Measurements from ENCODE around the gene PPP1R14B.
A peak's percentile ranks its signal among the peaks of the same experiment; 100 is the strongest.

Gene PPP1R14B

GRCh38 chr11:64238076-64238475, 8.7 kb downstream of the PPP1R14B start:
- no peak for TF ChIP-seq FOXM1 (IDR thresholded peaks at IDR 0.05; ENCODE audit: borderline replicate concordance, low read depth)

DNA sequence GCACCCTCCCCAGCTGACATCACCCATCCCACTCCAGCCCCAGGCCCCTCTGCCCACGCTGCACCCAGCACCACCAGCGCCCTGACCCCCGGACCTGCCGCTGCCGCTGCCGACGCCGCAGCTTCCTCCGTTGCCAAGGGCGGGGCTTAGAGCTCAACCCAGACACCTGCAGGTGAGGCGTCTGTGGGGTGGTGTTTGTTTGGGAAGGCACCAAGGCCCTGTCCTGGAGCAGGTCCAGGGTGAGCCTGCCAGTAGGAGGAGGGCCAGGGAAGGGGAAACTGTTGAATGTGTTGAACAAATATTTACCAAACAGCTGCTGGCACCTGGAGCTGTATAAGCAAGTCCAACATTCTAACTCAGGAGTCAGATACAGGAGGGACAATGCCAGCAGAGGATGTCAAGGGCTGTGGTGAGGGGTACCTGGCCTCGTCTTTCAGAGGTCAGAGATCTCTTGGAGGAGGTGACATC, 9.2 kb downstream of the PPP1R14B start:
- no peak for TF ChIP-seq EGR1 (IDR thresholded peaks at IDR 0.05)
- no peak for TF ChIP-seq TEAD4 (IDR thresholded peaks at IDR 0.05)
- TF ChIP-seq USF1 (IDR thresholded peaks at IDR 0.05) = no peak
- TF ChIP-seq CEBPB (IDR thresholded peaks at IDR 0.05) = no peak
- TF ChIP-seq EP300 (IDR thresholded peaks at IDR 0.05; ENCODE audit: borderline replicate concordance) = no peak
- no peak for TF ChIP-seq RAD21 (IDR thresholded peaks at IDR 0.05; ENCODE audit: low read depth)
- no peak for TF ChIP-seq NFIC (IDR thresholded peaks at IDR 0.05)
- no peak for TF ChIP-seq YY1 (IDR thresholded peaks at IDR 0.05; ENCODE audit: low read depth)

DNA sequence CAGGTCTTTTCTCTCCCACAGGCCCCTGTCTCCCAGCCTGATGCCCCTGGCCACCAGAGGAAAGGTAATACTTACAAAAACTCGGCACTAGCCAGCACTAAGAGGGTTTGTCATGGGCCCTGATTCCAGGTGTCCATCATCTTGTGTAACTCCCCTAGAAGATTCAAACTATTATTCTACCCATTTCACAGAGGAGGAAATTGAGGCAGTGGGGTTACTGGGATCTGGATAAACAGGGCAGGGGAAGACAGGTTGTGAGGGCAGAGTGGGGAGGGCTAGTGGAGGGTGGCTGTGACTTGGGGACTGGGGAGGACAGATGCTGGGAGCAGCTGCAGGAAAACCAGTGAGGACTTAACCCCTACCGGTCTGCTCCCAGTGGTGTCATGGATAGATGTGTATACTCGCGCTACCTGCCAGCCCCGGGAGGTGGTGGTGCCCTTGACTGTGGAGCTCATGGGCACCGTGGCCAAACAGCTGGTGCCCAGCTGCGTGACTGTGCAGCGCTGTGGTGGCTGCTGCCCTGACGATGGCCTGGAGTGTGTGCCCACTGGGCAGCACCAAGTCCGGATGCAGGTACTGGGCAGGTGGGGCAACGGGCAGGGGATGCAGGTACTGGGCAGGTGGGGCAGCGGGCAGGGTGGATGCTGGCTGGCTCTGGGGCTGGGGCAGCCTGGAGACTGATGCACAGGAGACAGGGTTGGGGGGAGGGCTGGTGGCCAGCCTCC, 11.1 kb downstream of the PPP1R14B start:
- TF ChIP-seq FOXM1 (IDR thresholded peaks at IDR 0.05; ENCODE audit: borderline replicate concordance, low read depth) = no peak
- no peak for TF ChIP-seq USF1 (IDR thresholded peaks at IDR 0.05)
- no peak for TF ChIP-seq TAF1 (IDR thresholded peaks at IDR 0.05; ENCODE audit: low read depth)
- no peak for TF ChIP-seq CREB1 (IDR thresholded peaks at IDR 0.05; ENCODE audit: low read depth)
- TF ChIP-seq CEBPB (IDR thresholded peaks at IDR 0.05) = no peak
- TF ChIP-seq NFIC (IDR thresholded peaks at IDR 0.05) = no peak
- no peak for TF ChIP-seq EP300 (IDR thresholded peaks at IDR 0.05; ENCODE audit: borderline replicate concordance)
- TF ChIP-seq ZBTB7A (IDR thresholded peaks at IDR 0.05; ENCODE audit: low read depth) = no peak
- TF ChIP-seq TCF12 (IDR thresholded peaks at IDR 0.05; ENCODE audit: low read depth) = no peak
- TF ChIP-seq RAD21 (IDR thresholded peaks at IDR 0.05; ENCODE audit: low read depth) = no peak
- no peak for TF ChIP-seq YY1 (IDR thresholded peaks at IDR 0.05; ENCODE audit: low read depth)
- TF ChIP-seq MAX (IDR thresholded peaks at IDR 0.05) = no peak
- no peak for TF ChIP-seq TEAD4 (IDR thresholded peaks at IDR 0.05)

DNA sequence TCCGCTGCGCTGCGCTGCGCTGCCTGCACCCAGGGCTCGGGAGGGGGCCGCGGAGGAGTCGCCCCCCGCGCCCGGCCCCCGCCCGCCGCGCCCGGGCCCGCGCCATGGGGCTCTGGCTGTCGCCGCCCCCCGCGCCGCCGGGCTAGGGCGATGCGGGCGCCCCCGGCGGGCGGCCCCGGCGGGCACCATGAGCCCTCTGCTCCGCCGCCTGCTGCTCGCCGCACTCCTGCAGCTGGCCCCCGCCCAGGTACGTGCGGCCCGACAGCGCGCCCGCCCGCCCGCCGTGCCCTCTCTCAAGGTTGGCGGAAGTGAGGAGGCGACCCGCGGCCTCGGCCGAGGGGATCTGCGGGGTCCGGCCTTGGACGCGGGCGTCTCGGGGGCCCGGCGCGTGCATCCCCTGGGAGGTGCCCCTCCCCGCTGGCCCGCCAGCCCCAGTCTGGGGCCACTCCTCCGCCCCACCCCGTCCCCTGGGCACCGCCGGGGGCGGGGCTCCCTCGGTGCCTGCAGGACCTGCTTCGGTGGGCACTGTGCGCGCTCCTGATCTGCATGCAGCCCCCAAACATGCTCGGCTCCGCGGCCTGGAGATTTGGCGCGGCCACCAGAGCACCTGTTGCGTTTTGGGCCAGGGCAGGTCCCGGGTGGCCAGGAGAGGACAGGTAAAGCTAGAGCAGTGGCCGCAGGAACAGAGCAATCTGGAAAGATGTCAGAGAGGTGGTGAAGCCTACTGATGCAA, 11.9 kb downstream of the PPP1R14B start:
- TF ChIP-seq CEBPB (IDR thresholded peaks at IDR 0.05) (no peak), RAD21 (IDR thresholded peaks at IDR 0.05; ENCODE audit: low read depth) (no peak), ZBTB7A (IDR thresholded peaks at IDR 0.05; ENCODE audit: low read depth) (0 out of 2 replicates have a peak, but pooled peaks have one; percentile 25), EP300 (IDR thresholded peaks at IDR 0.05; ENCODE audit: borderline replicate concordance) (peak; percentile 9; the same call in 1 of the 2 replicates), TAF1 (IDR thresholded peaks at IDR 0.05; ENCODE audit: low read depth) (0 out of 2 replicates have a peak, but pooled peaks have one; percentile 9)

DNA sequence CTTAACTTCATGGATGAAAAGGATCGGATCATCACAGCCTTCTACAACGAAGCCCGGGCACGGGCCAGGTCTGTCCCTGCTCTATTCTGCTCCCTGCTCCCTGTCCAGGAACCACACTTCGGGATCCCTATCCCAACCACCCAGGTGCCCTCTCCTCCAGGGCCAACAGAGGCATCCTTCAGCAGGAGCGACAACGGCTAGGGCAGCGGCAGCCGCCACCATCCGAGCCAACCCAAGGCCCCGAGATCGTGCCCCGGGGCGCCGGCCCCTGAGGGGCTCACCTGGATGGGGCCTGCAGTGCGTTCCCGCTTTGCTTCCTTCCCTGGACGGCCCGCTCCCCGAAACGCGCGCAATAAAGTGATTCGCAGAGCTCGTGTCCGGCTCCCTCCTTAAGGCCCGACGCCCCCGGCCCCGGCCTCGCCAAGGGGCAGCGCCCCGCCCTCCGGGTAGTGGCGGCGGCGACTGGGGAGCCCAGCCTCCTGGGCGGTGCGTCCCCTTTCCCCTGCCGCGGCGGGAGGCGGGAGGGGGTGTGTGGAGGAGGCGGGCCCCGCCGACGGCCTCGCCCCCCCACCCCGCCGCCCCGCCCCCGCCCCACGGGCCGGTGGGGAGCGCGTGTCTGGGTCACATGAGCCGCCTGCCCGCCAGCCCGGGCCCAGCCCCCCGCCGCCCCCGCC, 12.7 kb downstream of the PPP1R14B start, which contains the start of gene VEGFB:
VEGFB (plus strand) TSS at position 672 of the 674 bp plus-strand sequence. CDS start 250 bp downstream, outside the sequence.
- no peak for TF ChIP-seq CREB1 (IDR thresholded peaks at IDR 0.05; ENCODE audit: low read depth)
- peak; percentile 74 for TF ChIP-seq USF1 (IDR thresholded peaks at IDR 0.05)
- 0 out of 2 replicates have a peak, but pooled peaks have one; percentile 26 for TF ChIP-seq TCF12 (IDR thresholded peaks at IDR 0.05; ENCODE audit: low read depth)
- peak; percentile 28; the same call in 1 of the 2 replicates for TF ChIP-seq MAX (IDR thresholded peaks at IDR 0.05)
- no peak for TF ChIP-seq RAD21 (IDR thresholded peaks at IDR 0.05; ENCODE audit: low read depth)
- TF ChIP-seq TAF1 (IDR thresholded peaks at IDR 0.05; ENCODE audit: low read depth) = no peak
- no peak for TF ChIP-seq EGR1 (IDR thresholded peaks at IDR 0.05)
- no peak for TF ChIP-seq YY1 (IDR thresholded peaks at IDR 0.05; ENCODE audit: low read depth)
- TF ChIP-seq ZBTB7A (IDR thresholded peaks at IDR 0.05; ENCODE audit: low read depth) = peak; percentile 96

DNA sequence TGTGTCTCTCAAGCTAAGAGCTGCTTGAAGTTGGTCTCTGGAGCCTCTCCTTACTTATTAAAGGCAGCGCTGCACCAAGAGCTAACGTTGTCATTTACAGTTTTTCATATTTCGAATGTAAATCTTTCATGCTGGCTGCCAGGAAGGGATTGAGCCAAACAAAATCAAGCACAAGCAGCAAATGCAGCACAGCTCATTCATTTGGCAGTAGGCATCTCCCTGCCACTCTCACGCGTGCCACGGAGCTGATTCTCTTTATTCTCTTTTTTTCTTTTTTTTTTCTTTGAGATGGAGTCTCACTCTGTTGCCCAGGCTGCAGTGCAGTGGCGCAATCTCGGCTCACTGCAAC, 13.8 kb downstream of the PPP1R14B start:
- TF ChIP-seq MAX (IDR thresholded peaks at IDR 0.05) (no peak), REST (IDR thresholded peaks at IDR 0.05; ENCODE audit: low read depth) (no peak), ZBTB7A (IDR thresholded peaks at IDR 0.05; ENCODE audit: low read depth) (no peak), YY1 (IDR thresholded peaks at IDR 0.05; ENCODE audit: low read depth) (no peak), TEAD4 (IDR thresholded peaks at IDR 0.05) (no peak), RAD21 (IDR thresholded peaks at IDR 0.05; ENCODE audit: low read depth) (no peak), EGR1 (IDR thresholded peaks at IDR 0.05) (no peak), CEBPB (IDR thresholded peaks at IDR 0.05) (no peak), USF1 (IDR thresholded peaks at IDR 0.05) (no peak), EP300 (IDR thresholded peaks at IDR 0.05; ENCODE audit: borderline replicate concordance) (no peak), TAF1 (IDR thresholded peaks at IDR 0.05; ENCODE audit: low read depth) (no peak), TCF12 (IDR thresholded peaks at IDR 0.05; ENCODE audit: low read depth) (no peak), CREB1 (IDR thresholded peaks at IDR 0.05; ENCODE audit: low read depth) (no peak), NFIC (IDR thresholded peaks at IDR 0.05) (no peak)

All from Ishikawa (cell line).